Stimulated activated CD8-positive, alpha-beta memory T cell treated with anti-CD3 and anti-CD28 coated beads, Interleukin-12 subunit alpha, Interleukin-12 subunit beta, amount 100 ng/mL, for 4 hours (primary cell): ENCODE measurements around the gene LRRC8B.

Source experiments
- DNase-seq: peaks from one replicate; pipeline ENCODE4 v3.0.0-alpha.2; 2020; ENCODE audit warnings: low read depth

Gene LRRC8B

DNA sequence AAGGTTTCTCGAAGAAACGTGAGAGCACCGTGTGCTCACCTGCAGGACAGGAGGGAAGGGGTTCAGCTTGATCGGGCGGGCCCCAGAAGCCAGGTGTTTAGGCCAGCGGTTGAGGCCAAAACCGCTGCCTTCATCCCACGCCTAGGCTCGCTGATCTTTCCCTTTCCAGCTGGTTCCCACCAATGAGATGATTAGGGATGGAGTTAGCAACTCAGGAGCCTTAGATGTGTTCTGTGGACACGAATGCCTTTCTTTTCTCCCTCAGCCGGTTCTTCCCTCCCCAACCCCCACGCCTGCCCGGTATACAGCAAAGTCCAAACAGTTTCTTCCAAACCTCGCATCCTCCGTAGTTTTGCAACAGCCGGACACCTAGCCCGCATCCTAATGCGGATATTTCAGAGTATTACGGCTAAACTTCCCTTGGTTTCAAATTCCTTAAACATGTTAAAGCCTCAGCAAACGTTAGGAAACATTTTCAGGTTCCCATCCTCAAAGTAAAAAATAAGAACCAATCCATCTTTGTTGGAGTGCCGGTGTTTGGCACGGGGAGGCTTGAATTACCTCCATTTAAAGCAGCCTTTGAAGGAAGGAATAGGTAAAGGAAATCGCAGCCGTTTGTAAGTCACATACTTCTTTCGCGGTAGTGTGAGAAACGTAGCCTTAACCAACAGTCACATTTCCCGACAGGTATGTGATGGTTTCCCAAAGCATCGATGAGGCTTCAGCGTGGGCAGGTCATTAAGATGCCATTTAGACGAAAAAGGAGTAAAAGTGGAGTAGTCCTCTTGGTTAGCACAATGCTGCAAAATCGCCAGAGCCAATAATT, 109.4 kb downstream of the LRRC8B start:
- no peak for DNase-seq

GRCh38 chr1:89635825-89636815, 111.5 kb downstream of the LRRC8B start:
- DNase-seq: no peak

GRCh38 chr1:89637496-89637895, 112.9 kb downstream of the LRRC8B start:
- no peak for DNase-seq

DNA sequence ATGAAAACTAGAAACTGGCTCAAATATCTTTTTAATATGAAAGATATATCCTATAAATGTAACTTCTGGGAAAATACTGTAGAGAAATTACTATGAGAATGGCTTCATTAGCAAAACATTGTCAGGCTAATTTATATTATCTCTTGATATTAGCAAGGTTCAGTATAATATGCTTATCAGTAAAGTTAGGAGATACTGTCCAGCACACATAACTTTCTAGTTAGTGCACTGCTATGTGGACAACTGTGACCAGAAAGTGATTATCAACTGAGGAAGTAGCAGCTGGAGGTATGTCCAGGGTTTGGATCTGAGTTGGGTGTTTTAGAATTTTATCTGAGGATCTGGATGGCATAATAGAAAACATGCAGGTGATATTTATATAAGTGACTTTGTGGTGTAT, 115.8 kb downstream of the LRRC8B start:
- DNase-seq: no peak

GRCh38 chr1:89641781-89642180, 117.2 kb downstream of the LRRC8B start:
- no peak for DNase-seq

DNA sequence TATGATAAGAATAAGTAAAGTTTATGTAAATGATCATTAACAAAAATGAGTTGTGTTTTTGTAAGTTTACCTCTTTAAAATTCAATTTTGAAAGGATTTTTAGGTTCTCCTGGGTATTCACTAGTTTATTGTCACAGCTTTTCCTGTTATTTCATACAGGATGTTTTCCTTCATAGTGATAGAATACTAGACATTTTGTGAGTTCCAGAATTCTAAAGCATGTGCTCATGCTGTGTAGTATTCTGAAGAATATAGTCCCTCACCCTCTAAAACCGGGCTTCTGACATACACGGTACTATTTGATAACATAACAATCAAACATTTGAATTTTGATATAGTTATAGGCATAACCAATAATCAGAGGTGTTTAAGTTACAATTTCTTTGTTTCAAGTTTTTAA, 118.9 kb downstream of the LRRC8B start:
- no peak for DNase-seq

- DNase-seq: no peak
Observed at GRCh38 chr1:89644119-89644814, 119.6 kb downstream of the LRRC8B start.

DNA sequence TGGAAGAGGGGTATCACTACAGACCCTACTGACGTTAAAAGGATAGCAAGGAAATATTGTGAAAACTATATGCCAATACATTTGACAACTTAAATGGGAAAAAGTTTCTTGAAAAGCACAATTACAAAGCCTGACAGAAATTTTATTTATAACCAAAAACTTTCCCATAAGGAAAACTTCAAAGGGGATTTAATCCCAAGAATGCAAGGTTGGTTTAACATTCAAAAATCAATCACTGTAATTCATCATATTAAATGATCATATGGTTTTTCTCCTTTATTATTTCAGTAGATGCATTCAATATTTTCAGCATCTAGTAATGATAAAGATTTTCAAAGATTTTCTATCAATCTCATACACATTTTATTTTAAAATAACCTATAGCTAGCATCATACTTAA, 121.6 kb downstream of the LRRC8B start:
- DNase-seq: no peak
